Measurements from ENCODE around the gene CRTAC1.
A peak's percentile ranks its signal among the peaks of the same experiment; 100 is the strongest.

- TF ChIP-seq CTCF (conservative IDR thresholded peaks at IDR 0.05 in 1 of 2, IDR thresholded peaks at IDR 0.05 in 1 of 2; ENCODE audit: extremely low read depth in 1 of 2, insufficient read depth in 1 of 2, low read depth in 1 of 2, low read length in 2 of 2) (peak; percentile 75 to 95), EZH2 (IDR thresholded peaks at IDR 0.05; ENCODE audit: borderline replicate concordance, low read length) (no peak)
Measured at GRCh38 chr10:97914837-97915211, 115.6 kb downstream of the CRTAC1 start.
